T-helper 1 cell (primary cell): ENCODE results near the gene TMEM95.
A peak's percentile ranks its signal among the peaks of the same experiment; 100 is the strongest.

Experiments
- DNase-seq, 5 donors: peaks; one replicate each; pipeline ENCODE4 v3.0.0-alpha.2; 2012 to 2020

Gene TMEM95

DNA sequence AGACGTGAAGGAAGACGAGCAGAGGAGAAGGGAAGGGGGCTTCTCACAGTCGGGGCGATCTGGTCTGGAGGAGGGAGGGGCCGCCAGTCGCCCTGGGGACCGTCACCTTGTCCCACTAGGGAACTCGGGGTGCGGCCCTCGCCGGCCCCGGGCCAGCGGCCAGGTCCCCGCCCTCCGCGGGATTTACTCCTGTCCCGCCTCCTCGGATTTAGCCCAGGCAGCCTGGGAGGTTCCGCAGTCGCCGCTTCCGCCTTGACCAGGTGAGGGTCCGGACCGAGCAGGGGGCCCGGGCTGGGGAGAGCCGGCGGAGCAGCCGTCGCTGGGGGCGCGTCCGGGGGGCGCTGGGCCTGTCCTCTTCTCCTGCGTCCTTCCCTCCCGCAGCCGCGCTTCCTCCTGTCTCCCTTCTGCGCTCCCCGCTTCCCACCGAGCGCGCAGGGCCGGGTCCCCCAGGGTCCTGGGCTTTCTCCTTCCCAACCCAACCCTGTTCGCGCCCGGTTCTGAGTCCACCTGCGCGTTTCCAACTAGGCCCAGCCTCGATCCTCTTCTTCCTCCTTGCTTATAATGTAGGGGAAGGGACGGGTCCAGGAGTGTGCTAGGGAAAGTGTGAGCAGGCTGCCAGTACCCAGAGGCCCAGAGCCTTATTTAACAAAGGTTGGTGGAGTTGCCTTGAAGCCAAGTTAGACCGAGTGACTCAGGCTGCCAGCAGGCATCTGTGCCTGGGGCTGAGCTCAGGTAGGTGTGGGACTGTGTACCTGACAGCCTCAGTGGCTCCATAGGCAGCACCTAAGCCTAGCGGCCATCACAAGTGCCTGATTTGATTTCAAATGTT, 26.1 kb downstream of the TMEM95 start, which contains the start of gene TNK1:
Gene TNK1 (plus strand): TSS at position 235 of the 829 bp plus-strand sequence. CDS start 1,838 bp downstream, outside the sequence.
- DNase-seq, result no peak

DNA sequence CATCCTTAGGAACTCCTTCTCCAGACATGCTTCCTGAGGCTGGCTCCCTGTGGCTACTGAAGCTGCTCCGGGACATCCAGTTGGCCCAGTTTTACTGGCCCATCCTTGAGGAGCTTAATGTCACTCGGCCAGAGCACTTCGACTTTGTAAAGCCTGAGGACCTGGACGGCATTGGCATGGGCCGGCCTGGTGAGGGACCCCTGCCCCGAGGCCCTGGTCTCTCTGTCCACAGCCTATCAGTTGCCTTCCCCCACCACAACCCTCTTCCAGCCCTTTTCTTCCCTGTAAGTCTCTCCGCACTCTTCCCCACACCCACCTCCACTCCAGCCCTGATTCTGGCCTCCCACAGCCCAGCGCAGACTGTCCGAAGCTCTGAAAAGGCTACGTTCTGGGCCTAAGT, 27.9 kb downstream of the TMEM95 start:
- no peak for DNase-seq

DNA sequence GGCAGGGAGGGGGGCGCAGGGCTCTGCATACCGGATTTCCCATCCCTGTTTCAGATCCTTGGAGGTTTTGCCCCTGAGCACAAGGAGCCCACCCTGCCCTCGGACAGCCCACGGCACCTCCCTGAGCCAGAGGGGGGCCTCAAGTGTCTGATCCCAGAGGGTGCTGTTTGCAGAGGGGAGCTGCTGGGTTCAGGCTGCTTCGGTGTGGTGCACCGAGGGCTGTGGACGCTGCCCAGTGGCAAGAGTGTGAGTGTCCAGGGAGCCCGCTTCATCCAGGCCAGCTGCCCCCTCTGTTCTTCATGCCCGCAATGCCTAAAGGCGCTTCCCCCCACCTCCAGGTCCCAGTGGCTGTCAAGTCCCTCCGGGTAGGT, 28.4 kb downstream of the TMEM95 start:
- DNase-seq, result no peak

DNA sequence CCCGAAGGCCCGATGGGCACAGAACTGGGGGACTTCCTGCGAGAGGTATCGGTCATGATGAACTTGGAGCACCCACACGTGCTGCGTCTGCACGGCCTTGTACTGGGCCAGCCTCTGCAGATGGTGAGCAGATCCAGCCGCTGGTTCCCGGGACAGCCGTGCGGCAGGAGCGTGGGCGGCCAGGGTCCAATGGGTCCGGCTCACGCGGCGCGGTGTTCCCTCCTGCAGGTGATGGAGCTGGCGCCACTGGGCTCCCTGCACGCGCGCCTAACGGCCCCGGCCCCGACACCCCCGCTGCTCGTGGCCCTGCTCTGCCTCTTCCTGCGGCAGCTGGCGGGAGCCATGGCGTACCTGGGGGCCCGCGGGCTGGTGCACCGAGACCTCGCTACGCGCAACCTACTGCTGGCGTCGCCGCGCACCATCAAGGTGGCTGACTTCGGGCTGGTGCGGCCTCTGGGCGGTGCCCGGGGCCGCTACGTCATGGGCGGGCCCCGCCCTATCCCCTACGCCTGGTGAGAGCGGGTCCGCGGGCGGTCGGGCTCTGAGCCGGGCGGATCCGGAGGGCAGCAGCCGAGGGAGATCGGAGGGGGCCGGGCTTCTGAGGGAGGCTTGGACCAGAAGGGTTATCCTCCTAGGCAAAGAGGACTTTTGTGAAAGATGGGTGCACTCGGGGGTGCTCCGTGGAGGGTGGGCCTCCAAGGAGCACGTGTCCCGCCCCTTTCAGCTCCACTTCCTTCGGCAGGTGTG, 29.0 kb downstream of the TMEM95 start:
- DNase-seq, result peak; percentile 62 to 82 (median 76)

DNA sequence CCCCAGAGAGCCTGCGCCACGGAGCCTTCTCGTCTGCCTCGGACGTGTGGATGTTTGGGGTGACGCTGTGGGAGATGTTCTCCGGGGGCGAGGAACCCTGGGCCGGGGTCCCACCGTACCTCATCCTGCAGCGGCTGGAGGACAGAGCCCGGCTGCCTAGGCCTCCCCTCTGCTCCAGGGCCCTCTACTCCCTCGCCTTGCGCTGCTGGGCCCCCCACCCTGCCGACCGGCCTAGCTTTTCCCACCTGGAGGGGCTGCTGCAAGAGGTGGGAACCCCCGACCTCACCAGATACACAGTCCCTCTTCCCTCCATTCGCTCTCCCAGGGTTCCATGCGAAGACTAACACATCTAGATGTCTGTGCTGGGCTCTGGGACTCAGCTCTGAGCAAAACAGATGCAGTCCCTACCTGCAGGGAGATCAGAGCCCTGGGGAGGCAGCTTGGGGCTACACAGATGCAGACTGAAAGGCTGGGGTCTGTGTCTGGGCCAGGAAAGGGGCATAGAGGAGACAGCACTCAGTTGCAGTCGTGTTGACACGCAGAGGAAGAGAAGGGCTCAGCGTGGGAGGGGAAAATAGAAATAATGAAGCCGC, 29.6 kb downstream of the TMEM95 start:
- no peak for DNase-seq

DNA sequence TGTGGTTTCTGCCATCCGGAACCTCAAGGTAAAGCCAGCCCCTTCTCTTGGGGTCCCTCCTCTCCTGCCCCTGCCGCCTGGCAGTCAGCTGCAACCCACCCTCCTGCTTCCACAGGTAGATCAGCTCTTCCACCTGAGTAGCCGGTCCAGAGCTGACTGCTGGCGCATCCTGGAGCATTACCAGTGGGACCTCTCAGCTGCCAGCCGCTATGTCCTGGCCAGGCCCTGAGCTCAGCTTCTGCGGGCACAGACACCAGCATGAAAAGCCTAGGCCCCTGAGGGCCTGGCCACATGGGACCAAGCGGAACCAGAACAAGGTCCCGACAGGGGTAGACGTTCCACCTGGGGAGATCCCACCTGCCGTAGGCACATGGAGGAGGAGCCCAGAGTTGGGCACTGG, 33.9 kb downstream of the TMEM95 start:
- DNase-seq, result no peak

DNA sequence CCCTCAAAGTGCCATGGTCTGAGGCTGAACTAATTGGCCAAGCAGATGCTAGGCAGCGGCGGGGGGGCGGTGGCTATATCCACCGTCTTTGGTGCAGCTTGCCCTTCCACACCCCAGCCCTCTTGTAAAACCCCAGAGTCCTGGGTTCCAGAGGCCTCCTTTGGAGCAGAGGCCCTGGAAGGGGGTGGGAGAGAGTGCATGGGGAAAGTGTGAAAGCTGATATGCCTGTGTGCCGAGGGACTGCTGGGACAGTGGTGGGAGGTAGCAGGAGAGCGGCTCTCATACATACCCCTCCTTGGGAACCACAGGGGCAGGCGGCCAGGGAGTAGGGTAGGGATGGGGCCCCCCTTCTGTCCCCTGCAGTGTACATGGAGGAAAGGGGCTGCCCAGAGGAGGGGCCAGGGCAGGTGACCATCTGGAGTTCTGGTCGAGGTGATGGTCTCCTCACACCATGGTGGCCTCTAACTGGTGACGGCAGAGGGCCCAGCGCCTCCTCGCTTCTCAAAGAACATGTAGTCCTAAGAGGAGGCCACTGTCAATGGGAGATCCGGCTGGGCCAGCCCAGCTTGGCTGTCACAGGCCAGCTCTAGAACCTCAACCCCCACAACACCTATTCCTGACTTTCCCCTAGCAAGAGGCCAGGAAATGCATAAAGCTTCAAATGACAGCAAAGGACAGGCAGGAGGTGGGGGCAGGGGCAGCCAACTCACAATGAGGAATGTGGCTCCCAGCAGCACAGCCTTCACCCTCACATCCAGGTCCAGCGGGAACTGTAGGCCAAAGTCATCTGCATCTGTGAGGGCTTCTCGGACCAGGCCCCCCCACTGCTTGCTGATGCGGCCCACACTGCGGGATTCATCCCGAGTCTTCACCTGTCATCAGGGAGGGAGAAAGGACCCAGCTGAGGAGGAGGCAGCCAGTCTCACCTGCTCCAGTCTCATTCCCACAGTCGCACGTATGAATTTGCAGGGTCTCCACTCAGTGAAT, 35.3 kb downstream of the TMEM95 start:
- DNase-seq, result no peak

DNA sequence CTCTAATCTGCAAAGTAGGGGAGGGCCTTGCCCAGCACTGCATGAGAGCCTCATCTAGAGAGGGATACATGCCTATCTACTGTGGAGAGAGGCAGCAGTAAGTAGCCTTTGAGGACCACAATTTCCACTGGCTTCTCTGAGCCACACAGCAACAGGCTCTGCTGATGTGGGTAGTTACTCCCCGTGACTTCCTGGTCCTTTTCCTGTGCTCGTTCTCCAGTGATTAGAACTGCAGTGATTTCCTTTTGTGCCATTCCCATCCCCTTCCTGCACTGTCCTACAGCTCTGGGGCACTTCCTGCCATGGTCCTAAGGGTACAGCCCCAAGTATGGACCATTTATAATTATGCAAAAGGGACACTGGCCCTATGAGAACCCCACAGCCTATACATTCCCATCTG, 36.4 kb downstream of the TMEM95 start:
- DNase-seq, result no peak

DNA sequence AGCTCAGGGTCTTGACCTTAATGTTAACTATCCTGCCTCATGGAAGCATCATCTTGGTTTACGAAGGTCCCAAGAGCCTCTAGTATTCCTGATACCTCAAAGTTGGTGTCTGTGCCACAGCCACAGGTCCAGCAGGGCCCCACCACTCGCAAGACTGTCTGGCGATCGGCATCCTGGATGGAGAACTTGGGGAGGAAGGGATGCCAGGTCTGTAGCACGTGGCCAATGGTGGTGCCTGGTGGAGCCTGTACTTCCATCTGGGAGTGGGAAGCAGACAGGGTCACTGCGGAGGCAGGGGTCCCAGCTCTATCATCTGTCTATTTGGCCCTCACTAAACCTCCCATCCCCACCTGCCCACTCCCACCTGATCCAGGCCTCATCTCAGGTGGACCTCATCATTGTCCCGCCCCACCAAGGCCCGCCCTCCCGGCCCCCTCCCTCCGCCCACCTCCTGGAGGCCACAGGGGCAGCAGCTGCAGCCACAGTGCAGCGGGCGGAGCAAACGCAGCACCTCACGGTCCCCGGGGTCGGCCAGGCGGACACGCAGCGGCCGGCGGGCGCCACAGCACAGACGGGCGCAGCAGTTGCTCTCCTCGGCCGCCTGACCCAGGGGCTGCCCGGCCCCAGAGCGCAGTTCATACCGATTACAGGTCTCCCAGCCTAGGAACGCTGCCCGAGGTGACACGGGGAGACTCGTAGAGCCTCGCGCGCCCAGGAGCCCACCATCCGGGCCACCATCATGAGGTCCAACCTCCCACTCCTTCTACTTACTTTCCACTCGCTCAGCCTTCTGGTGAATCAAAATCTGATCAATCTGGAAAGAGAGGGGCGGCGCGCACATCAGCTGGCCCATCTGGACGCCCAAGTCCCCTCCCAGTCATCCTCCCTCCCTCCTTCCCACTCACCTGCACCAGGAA, 38.0 kb downstream of the TMEM95 start:
- no peak for DNase-seq

DNA sequence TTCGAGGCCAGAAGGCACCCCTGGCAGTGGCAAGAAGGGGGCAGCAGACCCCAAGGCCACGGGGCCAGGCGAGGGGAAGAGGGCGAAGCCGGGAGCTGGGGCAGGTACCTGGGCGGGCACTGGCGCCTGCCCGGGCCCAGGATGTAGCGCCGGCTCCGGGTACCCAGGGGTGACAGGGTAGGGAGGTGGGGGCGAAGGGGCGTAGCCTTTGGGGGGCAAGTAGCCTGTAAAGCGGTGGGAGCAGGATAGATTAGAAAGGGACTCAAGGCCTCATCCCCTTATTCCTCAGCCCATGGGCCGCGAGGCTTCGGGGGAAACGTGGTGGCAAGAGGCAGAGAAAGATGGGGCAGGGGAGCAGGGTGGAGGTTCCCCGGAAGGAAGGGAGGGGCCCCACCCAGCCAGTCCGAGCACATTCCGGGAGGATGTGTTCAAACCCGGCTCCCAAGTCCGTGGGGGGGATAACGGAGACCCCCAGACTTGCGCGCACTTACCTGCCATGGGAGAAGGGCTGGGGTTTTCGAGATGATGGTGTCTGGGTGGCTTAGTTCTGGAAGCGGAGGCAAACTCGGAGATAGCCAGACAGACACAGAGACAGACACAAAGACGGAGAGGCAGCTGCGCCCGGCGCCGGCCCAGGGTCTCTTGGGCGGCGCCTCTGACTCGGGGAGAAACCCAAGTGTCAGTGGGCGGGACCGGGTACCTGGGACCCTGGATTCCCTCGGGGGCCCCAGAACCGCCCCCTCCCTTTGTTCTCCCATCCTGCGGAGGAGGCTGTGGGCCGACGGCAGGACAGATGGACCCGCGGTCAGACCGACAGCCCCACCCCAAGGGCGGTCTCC, 38.9 kb downstream of the TMEM95 start:
- DNase-seq, result peak; percentile 60 to 74 (median 68)

DNA sequence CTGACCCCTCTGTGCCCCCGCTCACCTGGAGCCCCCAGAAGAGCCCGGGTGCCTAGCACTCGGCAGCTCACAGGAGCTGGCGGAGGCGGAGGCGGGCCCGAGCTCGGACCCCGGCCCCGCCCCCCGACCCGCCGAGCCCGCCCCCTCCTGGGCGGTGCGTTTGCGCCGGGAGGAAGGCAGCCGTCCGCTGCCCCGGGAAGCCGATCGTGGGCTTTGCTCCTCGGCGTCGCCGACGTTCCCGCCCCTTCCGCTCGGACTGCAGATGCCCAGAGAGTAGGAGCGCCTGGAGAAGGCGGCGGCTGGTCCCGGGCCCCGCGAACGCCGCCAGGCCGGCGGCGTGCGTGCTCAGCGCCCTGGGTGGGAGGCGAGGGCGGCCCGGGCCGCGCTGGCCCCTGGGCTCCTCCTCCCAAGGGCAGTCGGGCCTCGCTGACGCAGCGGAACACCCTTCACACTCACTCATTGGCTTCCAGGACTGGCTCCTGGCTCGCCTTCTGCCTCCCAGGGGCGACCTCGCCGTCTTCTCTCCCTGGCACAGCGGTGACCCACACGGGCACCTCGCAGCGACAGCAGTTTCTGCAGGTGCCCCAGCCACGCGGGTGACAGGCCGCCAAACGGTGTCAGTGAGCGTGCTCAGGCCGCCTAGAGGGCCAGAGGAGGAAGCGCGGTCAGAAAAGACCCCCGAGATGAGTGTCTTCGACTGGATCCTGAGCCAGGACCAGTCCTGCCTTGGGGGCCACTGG, 39.7 kb downstream of the TMEM95 start, which contains the start of gene PLSCR3:
Gene PLSCR3 (minus strand): TSS at position 74 of the 740 bp plus-strand sequence. CDS start 415 bp downstream, outside the sequence.
- peak; percentile 67 to 81 (median 72) for DNase-seq

DNA sequence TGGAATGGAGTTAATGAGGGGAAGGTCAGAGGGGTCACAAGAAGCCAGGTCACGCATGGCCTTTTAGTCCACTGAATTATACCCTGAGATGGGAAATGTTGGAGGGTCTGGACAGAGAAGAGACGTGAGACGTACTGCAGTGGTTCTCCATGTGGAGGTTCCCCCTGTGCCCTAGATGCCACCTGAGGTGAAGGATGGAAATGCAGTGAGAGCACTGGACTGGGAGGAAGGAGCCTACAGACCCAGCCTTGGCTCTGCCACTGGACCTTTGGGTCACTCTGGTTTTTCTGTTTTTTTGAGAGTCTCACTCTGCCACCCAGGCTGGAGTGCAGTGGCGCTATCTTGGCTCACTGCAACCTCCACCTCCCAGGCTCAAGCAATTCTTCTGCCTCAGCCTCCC, 41.2 kb downstream of the TMEM95 start:
- DNase-seq, result no peak

DNA sequence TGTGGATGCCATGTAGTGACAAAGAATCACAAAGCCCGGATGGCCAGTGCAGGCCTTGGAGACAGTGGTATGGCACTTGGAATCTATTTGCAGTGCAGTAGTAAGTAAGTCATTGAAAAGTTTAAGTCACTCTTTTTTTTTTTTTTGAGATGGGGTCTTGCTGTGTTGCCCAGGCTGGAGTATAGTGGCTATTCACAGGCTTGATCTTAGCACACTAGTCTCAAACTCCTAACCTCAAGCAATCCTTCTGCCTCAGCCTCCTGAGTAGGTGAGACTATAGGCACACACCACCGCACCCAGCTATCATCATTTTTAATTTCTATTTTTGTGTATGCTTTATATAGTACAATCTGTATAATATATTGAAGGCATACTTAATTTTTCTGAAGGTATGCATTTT, 43.7 kb downstream of the TMEM95 start:
- no peak for DNase-seq

DNA sequence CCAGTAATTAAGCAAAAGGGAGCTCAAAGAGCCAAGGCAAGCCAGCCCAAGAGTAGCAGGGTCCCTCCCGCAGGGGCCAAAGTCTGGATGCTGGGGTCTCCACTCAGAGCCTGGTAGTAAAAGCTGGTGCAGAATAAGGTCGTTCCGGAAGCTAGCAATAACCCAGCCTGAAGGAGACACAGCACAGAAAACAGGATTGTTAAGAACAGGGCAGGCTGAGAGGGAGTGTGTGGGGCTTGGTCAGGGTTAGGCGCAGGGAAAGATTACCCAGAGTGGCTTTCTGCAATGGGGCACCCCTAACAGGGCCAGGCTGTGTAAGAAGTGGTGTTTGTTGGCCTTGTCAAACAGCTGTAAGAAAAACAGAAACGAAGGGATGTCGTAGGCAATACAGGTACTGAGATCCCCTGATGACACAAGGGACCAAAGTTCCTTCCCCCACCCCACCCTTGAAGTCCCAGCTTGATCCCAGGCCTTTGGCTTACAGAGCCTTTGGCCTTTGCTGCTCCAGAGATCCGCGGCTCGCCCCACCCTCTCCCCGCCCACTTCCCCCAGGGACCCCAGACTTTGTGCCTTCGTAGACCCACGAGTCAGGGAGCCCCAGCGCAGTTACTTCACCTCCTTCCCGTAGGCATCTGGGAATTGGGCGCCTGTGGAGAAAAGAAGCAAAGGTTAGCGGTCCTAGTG, 48.2 kb downstream of the TMEM95 start:
- DNase-seq, result no peak

DNA sequence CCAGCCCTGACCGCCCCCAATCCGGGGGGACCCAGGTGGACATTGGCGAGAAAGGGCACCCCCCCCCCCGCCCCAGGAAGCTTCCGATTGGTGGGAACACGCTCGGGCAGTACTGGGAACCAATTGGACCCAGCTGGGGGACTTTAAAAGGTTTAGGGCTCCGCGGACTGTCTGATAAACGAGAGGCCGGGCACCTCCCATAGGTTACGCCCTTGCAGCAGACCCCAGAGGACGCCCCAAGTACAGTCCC, 48.7 kb downstream of the TMEM95 start:
- DNase-seq, result no peak

DNA sequence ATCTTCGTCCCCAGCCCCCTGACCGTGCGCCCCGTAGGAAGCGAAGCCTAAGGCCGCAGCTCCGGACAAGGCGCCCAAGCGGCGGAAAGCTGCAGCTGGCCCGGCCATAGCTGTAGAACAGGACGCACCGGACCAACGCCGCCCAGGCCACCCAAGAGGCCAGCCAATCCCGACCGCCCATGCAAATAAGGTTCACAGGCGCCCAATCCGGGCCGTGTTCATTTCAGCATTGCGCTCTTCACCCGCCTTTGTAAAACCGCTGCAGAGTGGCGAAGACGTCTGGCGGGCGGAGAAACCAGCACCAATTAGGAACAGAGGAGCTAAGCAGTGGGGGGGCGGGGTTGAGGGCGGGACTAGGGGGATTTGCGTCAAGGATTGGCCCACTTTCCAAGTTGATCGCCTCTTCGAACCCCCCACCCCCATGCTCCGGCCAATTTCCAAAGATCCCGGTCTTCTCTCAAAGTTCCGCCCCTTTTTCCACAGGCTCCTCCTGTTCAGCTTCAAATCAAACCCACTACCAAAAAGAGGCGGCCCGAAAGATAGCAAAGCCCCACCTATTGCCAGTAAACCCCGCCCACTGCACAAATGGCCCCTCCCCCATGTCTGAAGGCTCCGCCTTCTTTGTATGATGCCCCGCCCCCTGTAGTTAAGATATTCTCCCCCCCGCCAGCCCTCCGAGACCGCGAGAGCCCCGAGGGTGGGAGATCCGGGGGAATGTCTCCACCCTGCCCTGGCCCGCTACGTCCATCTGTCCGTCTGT, 49.2 kb downstream of the TMEM95 start, which contains the start of gene TMEM256:
Gene TMEM256 (minus strand): TSS at position 121 of the 760 bp plus-strand sequence. CDS start 13 bp downstream, at position 108.
- DNase-seq, result peak; percentile 92 to 99 (median 96)

DNA sequence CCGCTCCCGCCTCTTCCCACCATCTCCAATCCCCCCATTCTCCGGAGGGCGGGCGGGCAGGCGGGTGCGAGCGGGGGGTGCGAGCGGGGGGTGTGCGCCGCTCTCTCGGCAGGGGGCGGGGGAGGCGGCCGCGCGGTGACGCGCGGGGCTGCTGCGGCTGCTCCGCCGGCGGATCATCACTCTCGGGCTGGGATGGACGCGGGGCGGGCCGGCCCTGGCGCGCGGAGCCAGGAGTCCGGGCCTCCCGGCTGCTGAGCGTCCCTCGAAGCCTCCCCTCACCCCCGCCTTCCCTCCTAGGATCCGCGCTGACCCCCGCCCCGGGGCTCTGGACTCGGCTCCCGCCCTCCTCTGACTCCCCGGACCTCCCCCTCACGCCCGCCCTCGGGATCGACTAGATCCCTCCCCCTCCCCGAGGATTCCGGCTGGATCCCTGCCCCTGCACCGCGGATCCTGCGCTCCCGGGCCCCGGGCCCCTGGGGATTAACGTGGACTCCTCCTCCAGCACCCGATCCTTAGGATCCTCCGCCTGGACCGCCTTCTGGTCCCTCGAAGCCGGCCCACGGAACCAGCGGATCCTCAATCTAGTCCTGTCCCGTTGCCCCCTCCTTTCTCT, 49.9 kb downstream of the TMEM95 start:
- DNase-seq, result peak in 3 of 5 donors; percentile 63 to 78 (median 69)
